ENCODE measurements around the gene RCOR2. TPM values are rescaled to one million over a fixed set of nuclear protein-coding genes. Genes with fewer than 3 reads are reported as not detected.
A peak's percentile ranks its signal among the peaks of the same experiment; 100 is the strongest.

The RCOR2 gene
- total and polyA plus RNA-seq, 12 donors, result 0.33 to 4.5 (median 1.2) TPM; not detected in 2

DNA sequence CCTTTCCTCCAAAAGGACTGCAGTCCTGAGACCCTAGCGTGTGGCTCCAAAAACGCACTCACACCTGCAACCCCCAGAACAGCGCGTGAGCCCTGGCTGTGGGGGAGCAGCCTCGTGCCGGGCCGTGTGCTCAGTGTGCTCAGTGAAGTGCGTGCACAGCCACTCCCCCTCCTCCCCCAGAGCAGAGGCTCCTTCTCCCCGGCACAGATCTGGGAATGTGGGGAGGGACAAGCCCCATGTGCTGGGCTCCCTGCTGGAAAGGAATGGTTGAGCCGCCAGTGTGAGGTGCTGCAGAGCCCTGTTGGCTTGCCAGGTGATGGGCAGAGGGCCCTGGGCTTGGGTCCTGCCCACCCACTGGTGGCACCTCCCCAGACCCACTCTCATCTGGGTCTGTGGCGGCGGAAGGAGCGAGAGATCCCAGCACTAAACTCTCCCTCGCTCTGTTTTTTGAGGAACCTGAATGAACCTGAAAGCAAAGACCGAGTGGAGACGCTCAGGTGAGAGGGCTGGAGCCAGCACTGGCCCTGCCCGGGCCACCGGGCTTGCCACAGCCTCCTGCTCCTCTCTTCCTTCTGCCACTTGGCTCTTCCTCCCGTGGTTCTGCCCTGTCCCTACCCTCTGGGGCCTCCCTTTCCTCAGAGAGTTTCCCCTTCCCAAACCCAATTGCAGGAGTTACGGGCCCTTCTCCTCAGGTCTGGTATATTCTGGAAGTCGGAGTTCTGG lies 9.0 kb downstream of the RCOR2 start:
- Histone ChIP-seq H3K27me3 (no peaks in the 10 kb centered on the region), H3K27ac (no peak overlapping the region), H3K36me3 (replicated peaks in 1 of 2) (peaks cover 0 to 51% of the 10 kb centered on the region in 2 donors), H3K4me1 (replicated peaks in 1 of 2) (peaks cover 0 to 12% of the 10 kb centered on the region in 2 donors), H3K9me3 (replicated peaks in 1 of 3) (no peaks in the 10 kb centered on the region), H3K4me3 (no peak overlapping the region)
- 88 to 95% (median 89%) methylated on average over 17 to 21 of the region's 21 CpGs for whole genome bisulfite sequencing, 4 donors
- DNase-seq, result no peak
- no peak for TF ChIP-seq POLR2A (IDR thresholded peaks at IDR 0.05)
- TF ChIP-seq, protein P1, sequence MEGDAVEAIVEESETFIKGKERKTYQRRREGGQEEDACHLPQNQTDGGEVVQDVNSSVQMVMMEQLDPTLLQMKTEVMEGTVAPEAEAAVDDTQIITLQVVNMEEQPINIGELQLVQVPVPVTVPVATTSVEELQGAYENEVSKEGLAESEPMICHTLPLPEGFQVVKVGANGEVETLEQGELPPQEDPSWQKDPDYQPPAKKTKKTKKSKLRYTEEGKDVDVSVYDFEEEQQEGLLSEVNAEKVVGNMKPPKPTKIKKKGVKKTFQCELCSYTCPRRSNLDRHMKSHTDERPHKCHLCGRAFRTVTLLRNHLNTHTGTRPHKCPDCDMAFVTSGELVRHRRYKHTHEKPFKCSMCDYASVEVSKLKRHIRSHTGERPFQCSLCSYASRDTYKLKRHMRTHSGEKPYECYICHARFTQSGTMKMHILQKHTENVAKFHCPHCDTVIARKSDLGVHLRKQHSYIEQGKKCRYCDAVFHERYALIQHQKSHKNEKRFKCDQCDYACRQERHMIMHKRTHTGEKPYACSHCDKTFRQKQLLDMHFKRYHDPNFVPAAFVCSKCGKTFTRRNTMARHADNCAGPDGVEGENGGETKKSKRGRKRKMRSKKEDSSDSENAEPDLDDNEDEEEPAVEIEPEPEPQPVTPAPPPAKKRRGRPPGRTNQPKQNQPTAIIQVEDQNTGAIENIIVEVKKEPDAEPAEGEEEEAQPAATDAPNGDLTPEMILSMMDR (IDR thresholded peaks at IDR 0.05), result no peak
- intact Hi-C loops (cut with DNase I), result no loop called here

DNA sequence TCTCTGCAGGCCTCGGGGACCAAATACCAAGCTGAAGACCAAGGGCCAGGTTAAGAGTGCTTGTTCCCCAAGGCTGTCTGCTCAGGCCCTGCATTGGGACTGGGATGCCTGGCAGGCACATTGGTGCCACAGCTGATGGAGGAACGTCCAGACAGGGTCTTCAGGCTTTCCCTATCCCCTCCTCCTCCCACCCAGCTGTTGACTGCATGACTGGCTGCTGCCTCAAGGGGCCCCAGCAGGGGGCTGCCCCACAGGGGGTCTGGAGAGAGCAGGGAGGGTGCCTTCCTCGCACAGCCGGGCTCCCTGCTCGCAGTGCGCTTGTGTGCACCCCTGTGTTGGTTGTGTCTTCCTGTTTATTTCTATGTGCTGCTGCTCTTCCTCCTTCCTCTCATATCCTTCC lies 9.9 kb downstream of the RCOR2 start:
- Histone ChIP-seq H3K27me3 (no peaks in the 10 kb centered on the region), H3K4me1 (replicated peaks in 1 of 2) (peaks cover 0 to 12% of the 10 kb centered on the region in 2 donors), H3K9me3 (replicated peaks in 1 of 3) (no peaks in the 10 kb centered on the region), H3K36me3 (replicated peaks in 1 of 2) (peaks cover 0 to 60% of the 10 kb centered on the region in 2 donors), H3K4me3 (no peak overlapping the region), H3K27ac (no peak overlapping the region)
- 61 to 73% (median 71%) methylated on average over 6 of the region's 6 CpGs for WGBS, 4 donors
- no peak for DNase-seq
- no peak for TF ChIP-seq POLR2A (IDR thresholded peaks at IDR 0.05)
- TF ChIP-seq, protein P1 (IDR thresholded peaks at IDR 0.05), result no peak
- intact Hi-C loops (cut with DNase I), result no loop called here

DNA sequence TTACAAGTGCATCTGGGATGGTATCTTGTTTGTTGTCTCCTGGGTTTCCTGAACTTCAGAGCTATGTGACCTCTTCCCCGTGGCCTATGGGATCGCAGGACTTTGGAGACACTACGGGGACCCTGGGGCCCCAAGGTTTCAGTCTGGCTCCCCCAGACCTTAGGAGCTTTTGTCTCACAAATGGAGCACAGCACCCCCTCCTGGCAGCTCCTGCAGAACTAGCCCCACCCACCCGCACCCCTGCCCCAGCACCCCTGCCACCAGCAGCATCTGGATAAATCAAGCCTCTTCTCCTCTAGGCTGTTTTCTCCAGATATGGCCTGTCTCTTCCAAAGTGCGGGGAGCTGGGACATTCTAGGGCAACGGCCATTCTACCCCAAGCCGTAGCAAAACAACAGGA lies 10.4 kb downstream of the RCOR2 start:
- H3K4me1 ChIP-seq (replicated peaks in 1 of 2), result peaks cover 0 to 12% of the 10 kb centered on the region in 2 donors
- H3K27ac ChIP-seq, result no peak overlapping the region
- TF ChIP-seq POLR2A (IDR thresholded peaks at IDR 0.05), result no peak
- TF ChIP-seq, protein P1 (IDR thresholded peaks at IDR 0.05), result peak in 1 of 6 experiments; percentile 31
- H3K9me3 ChIP-seq (replicated peaks in 1 of 3), result no peaks in the 10 kb centered on the region
- H3K27me3 ChIP-seq, result no peaks in the 10 kb centered on the region
- H3K36me3 ChIP-seq (replicated peaks in 1 of 2), result peaks cover 0 to 65% of the 10 kb centered on the region in 2 donors
- DNase-seq, result peak in 1 of 7 donors; percentile 29
- no peak overlapping the region for H3K4me3 ChIP-seq
- intact Hi-C loops (cut with DNase I), result no loop called here
- WGBS, 4 donors, result 84 to 95% (median 90%) methylated on average over 5 to 7 of the region's 7 CpGs

DNA sequence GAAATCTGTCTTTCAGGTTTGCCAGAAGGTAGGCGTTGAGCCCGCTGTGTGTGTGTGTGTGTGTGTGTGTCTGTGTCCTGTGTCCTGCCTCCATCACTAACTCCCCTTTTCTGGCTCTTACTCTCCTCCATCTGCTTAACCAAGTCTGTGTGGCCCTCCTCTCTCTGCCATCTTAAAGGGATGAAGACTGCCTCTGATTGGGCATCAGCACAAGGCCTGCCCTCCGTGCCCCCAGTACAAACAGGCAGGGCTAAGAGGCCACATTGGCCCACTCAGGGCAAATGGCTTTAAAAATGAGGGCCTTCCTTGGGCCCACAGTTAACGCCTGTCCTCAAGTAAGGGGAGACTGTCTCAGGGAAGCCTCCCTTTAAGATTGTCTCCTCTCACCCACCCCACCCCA lies 10.9 kb downstream of the RCOR2 start:
- H3K4me1 ChIP-seq (replicated peaks in 1 of 2), result peaks cover 0 to 10% of the 10 kb centered on the region in 2 donors
- TF ChIP-seq, protein P1 (IDR thresholded peaks at IDR 0.05), result no peak
- TF ChIP-seq POLR2A (IDR thresholded peaks at IDR 0.05), result no peak
- H3K27me3 ChIP-seq, result no peaks in the 10 kb centered on the region
- DNase-seq, result no peak
- H3K4me3 ChIP-seq, result no peak overlapping the region
- H3K9me3 ChIP-seq (replicated peaks in 1 of 3), result no peaks in the 10 kb centered on the region
- intact Hi-C loops (cut with DNase I), result no loop called here
- peaks cover 0 to 68% of the 10 kb centered on the region in 2 donors for H3K36me3 ChIP-seq (replicated peaks in 1 of 2)
- WGBS, 4 donors, result 86 to 95% (median 93%) methylated on average over 3 to 4 of the region's 4 CpGs
- H3K27ac ChIP-seq, result no peak overlapping the region

All from adrenal gland (tissue), 12 donors.